HEK293 (cell line): ENCODE data around the gene DDI1.

ENCODE experiments used
- HOXA7 ChIP-seq: sonication (generic); formaldehyde crosslinking; IDR thresholded peaks from 2 replicates; pipeline ENCODE4 v1.8.1; 2022; ENCODE audit warnings: missing genetic modification reagents, borderline replicate concordance
- OSR2 ChIP-seq: fragments of 450-650 bp; formaldehyde crosslinking; IDR thresholded peaks from 2 replicates; pipeline ENCODE4 v1.5.1; 2016; ENCODE audit warnings: missing biosample characterization, missing genetic modification characterization
- ZBTB7A ChIP-seq: fragments of 450-650 bp; formaldehyde crosslinking; IDR thresholded peaks from 2 replicates; pipeline ENCODE4 v1.5.1; 2016; ENCODE audit warnings: low read depth, missing biosample characterization, missing genetic modification characterization
- ZNF133 ChIP-seq: fragments of 450-650 bp; formaldehyde crosslinking; IDR thresholded peaks from 2 replicates; pipeline ENCODE4 v1.5.1; 2016; ENCODE audit warnings: missing biosample characterization, missing genetic modification characterization
- ZNF555 ChIP-seq: fragments of 450-650 bp; formaldehyde crosslinking; conservative IDR thresholded peaks from 2 replicates; pipeline ENCODE4 v1.5.1; 2017; ENCODE audit warnings: missing biosample characterization, mild to moderate bottlenecking, missing genetic modification characterization, inconsistent platforms
- ZNF629 ChIP-seq: fragments of 450-650 bp; formaldehyde crosslinking; IDR thresholded peaks from 2 replicates; pipeline ENCODE4 v1.5.1; 2017; ENCODE audit warnings: missing biosample characterization, missing genetic modification characterization
- ZXDB ChIP-seq: fragments of 450-650 bp; formaldehyde crosslinking; IDR thresholded peaks from 2 replicates; pipeline ENCODE4 v1.5.1; 2016; ENCODE audit warnings: missing biosample characterization, missing genetic modification characterization
- TF ChIP-seq, protein P1 (sequence below): fragments of 450-650 bp; formaldehyde crosslinking; IDR thresholded peaks from 2 replicates; pipeline ENCODE4 v1.5.1; 2016; ENCODE audit warnings: missing biosample characterization, missing genetic modification characterization
- TF ChIP-seq, protein P2 (sequence below): fragments of 450-650 bp; formaldehyde crosslinking; IDR thresholded peaks from 2 replicates; pipeline ENCODE4 v1.5.1; 2016; ENCODE audit warnings: missing biosample characterization, missing genetic modification characterization

DNA sequence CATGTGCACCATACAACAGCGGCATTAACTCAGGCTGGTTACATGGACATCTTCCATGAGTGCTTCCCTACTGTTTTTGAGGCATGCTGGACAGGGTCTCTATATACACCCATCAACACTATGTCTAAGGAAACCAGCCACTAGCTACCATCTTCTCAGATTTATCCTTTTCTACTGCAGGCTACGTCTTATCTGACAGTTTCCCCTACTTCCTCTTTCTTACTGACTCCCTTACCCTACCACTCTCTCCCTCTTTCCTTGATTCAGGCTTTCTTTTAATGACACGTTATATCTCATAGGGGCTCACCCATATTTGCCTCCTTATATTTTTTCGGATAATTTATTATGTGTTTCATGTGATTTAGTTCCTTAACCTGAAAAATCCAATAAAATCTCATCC, 41.8 kb downstream of the DDI1 start:
- TF ChIP-seq ZBTB7A (tag by site-specific recombination) (no peak), ZNF555 (tag by site-specific recombination) (no peak), ZXDB (tag by site-specific recombination) (no peak), ZNF629 (tag by site-specific recombination) (no peak), OSR2 (tag by site-specific recombination) (no peak), ZNF133 (tag by site-specific recombination) (no peak), HOXA7 (CRISPR knock-in tag) (no peak)
- TF ChIP-seq, protein P1, sequence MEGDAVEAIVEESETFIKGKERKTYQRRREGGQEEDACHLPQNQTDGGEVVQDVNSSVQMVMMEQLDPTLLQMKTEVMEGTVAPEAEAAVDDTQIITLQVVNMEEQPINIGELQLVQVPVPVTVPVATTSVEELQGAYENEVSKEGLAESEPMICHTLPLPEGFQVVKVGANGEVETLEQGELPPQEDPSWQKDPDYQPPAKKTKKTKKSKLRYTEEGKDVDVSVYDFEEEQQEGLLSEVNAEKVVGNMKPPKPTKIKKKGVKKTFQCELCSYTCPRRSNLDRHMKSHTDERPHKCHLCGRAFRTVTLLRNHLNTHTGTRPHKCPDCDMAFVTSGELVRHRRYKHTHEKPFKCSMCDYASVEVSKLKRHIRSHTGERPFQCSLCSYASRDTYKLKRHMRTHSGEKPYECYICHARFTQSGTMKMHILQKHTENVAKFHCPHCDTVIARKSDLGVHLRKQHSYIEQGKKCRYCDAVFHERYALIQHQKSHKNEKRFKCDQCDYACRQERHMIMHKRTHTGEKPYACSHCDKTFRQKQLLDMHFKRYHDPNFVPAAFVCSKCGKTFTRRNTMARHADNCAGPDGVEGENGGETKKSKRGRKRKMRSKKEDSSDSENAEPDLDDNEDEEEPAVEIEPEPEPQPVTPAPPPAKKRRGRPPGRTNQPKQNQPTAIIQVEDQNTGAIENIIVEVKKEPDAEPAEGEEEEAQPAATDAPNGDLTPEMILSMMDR (tag by site-specific recombination), result no peak
- TF ChIP-seq, protein P2, sequence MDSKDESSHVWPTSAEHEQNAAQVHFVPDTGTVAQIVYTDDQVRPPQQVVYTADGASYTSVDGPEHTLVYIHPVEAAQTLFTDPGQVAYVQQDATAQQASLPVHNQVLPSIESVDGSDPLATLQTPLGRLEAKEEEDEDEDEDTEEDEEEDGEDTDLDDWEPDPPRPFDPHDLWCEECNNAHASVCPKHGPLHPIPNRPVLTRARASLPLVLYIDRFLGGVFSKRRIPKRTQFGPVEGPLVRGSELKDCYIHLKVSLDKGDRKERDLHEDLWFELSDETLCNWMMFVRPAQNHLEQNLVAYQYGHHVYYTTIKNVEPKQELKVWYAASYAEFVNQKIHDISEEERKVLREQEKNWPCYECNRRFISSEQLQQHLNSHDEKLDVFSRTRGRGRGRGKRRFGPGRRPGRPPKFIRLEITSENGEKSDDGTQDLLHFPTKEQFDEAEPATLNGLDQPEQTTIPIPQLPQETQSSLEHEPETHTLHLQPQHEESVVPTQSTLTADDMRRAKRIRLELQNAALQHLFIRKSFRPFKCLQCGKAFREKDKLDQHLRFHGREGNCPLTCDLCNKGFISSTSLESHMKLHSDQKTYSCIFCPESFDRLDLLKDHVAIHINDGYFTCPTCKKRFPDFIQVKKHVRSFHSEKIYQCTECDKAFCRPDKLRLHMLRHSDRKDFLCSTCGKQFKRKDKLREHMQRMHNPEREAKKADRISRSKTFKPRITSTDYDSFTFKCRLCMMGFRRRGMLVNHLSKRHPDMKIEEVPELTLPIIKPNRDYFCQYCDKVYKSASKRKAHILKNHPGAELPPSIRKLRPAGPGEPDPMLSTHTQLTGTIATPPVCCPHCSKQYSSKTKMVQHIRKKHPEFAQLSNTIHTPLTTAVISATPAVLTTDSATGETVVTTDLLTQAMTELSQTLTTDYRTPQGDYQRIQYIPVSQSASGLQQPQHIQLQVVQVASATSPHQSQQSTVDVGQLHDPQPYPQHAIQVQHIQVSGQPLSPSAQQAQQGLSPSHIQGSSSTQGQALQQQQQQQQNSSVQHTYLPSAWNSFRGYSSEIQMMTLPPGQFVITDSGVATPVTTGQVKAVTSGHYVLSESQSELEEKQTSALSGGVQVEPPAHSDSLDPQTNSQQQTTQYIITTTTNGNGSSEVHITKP (tag by site-specific recombination), result no peak
